GM12891 (cell line): ENCODE results near the gene SBK1.

Experiments
- POLR2A ChIP-seq: IDR thresholded peaks from 2 replicates; pipeline ENCODE4 v1.6.1; 2011; ENCODE audit warnings: low read depth, low read length, control low read depth
- POLR2AphosphoS5 ChIP-seq: IDR thresholded peaks from 2 replicates; pipeline ENCODE4 v1.6.1; 2011; ENCODE audit warnings: low read depth, low read length, control low read depth
- POU2F2 ChIP-seq: IDR thresholded peaks from 2 replicates; pipeline ENCODE4 v1.6.1; 2011; ENCODE audit warnings: low read depth, mild to moderate bottlenecking, control low read depth, low read length, moderate library complexity
- TAF1 ChIP-seq: IDR thresholded peaks from 2 replicates; pipeline ENCODE4 v1.6.1; 2011; ENCODE audit warnings: low read depth, low read length, control low read depth

- no peak for TF ChIP-seq POLR2A
- TF ChIP-seq POU2F2 = no peak
- TF ChIP-seq POLR2AphosphoS5 = no peak
- TF ChIP-seq TAF1 = no peak
Observed at GRCh38 chr16:28309811-28310311, 17.5 kb downstream of the SBK1 start.
